ENCODE data around the gene L3MBTL3.

GRCh38 chr6:130183271-130184222 lies 165.2 kb downstream of the L3MBTL3 start:
- TF ChIP-seq CTCF (IDR thresholded peaks at IDR 0.05), result no peak
- TF ChIP-seq POLR2AphosphoS5 (IDR thresholded peaks at IDR 0.05; ENCODE audit: insufficient read depth in 1 of 2, low read depth in 1 of 2), result no peak
